NCI-H526 (cell line): ENCODE measurements around the gene MTLN.
"Not testable (repeated sequence)": the region's sequence is repeated elsewhere in the genome, so short reads cannot be mapped to it uniquely, and the experiment has no call there.

Source experiments
- DNase-seq, 2 experiments: peaks; one replicate each; lab custom pipeline; 2025; lab: John Stamatoyannopoulos, UW

The MTLN gene, protein sequence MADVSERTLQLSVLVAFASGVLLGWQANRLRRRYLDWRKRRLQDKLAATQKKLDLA

DNA sequence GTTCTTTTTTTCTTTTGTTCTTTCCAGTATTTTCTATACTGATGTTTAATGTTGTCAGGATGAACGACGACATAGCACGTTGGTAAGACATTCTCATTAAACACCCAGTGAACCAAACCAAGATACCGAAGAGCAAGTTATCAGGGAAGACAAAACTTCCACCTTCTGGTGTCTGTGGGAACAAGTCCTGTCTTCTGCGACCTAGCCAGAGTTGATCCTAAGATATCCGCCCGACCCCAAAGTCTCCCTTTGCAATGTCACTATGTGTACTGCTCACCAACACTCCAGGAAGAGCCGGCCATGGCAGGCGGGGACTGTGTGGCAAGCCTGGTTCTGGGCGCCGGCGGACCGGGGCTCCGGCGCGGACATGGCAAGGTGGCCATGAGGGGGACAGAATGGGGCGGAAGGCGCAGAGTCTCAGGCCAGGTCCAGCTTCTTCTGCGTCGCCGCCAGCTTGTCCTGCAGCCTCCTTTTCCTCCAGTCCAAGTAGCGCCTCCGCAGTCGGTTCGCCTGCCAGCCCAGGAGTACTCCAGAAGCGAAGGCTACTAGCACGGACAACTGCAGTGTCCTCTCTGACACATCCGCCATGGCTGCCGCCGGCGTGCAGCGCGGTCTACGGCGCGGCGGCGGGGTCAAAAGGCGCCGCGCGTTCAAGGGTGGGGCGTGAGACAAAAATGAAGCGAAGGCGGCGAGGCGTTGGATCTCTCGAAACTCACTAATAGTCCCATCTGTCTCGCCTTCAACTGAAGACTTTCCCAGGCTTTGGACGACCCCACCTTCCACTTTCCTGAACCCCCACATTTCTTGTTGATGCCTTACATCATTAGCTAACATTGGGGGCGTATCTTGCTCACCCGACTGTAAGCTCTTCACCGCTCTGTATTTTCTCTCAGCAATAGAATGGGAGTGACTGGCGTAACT, at the start of gene MTLN:
MTLN (minus strand) TSS at position 610 of the 921 bp plus-strand sequence; CDS start at position 588, 22 bp downstream.
- peak; percentile 32 to 79 for DNase-seq

DNA sequence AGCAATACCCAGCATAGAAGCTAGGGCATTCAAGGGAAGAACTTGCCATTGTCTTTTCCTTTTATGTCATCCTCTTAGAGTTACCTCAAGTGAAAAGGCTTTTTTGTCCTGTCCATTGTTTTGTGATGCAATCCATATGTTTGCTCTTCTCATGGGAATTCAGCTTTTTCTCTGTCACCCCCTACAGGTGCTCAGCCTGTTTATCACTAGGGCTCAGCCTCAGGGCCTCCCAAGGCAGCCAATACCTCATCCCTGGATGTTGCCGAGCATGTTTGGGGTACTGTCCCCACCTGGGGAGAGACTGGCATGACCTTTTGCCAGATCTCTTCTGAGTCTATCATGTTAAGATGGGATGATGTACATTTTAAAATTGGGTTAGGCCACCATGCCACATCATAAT, 49.6 kb upstream of the MTLN start:
- not testable (repeated sequence) for DNase-seq

DNA sequence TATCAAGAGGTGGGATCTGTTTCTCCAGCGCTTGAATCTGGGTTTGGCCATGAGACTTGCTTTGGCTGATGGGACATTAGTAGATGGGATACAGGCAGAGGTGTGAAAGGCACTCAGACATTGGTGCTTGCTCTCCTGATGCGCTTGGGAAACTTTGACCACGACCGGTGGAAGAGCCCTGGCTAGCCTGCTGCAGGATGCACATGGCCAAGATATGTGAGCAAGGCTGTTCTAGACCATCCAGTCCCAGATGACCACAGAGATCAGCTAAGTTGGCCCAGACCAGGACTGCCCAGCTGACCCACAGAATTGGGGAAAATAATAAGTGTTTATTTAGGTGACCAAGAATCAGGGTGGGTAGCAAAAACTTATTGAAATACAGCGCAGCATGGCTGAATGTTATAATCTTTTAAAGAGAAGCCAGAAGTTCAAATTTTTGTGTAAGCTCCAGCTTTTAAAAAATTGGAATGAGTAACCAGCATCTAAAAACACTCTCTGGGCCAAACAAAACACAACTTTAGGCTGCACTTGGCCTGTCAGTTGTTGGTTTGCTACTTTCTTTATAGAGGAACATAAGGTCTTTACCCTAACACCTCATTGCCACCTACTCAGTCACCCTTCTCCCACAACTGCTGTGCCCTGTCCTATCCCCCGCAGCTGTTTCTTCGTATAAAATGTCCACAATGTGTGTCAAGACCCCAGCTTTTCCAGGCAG, 35.9 kb upstream of the MTLN start:
- not testable (repeated sequence) for DNase-seq

DNA sequence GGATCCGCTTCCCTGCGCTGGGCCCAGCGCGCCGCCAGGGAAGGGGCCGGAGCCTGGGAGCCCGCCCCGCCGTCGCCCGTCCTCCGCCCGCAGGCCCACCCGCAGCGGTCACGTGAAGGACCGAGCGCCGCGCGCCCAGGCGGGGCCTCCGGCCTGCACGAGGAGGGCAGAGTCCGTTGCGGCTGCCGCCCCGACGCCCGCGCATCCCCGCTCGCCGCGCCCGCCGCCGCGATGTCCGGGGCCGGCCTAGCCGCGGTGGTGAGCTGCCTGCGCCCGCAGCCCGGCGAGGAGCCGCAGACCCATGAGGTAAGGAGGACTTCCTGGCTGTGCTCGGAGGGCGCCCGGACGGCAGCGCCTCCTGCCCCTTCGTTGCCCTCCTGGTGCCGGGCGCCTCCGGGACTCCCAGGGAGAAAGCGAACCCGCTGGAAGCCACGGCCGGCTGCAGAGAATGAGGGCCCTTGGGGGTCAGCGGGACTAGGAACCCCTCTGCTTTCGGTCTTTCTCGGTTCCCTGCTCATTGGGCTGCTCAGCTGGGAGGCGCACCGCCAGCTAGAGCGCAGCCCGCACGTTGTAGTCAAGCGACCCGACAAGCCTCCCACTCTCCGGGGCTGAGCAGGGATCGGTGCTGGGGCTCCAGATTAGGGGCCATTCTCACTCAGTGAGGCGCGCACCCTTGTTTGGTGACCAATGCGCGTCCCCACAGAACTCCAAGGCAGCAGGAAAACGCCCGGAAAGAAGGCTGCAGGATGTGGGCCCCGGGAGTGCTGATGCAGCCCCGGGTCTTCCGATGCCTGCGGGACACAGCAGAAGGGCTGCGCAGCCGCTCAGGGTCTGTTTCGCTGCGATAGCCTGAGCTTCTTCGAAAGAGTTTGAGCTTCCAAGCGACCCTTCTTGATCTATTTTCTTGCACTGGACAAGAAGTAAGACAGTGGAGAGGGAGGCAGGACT, 33.4 kb upstream of the MTLN start:
- not testable (repeated sequence) for DNase-seq

DNA sequence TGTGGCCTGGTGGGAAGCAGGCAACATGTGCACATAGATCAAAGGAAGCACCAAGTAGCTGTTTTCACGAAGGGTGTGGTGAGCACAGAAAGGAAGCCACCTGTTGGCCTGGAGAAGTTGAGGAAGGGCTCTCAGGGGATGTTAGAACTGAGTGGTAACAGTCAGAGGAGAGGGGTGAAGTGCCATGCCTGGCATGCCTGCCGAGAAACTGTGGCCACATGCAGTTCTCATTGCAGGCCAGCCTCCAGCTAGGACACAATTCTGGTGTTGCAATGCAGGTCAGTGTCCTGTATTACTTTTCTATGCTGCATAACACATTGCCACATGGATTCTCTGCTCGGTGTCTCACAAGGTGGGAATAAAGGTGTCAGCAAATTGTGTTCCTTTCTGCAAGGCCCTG, 30.9 kb upstream of the MTLN start:
- DNase-seq, result not testable (repeated sequence)

DNA sequence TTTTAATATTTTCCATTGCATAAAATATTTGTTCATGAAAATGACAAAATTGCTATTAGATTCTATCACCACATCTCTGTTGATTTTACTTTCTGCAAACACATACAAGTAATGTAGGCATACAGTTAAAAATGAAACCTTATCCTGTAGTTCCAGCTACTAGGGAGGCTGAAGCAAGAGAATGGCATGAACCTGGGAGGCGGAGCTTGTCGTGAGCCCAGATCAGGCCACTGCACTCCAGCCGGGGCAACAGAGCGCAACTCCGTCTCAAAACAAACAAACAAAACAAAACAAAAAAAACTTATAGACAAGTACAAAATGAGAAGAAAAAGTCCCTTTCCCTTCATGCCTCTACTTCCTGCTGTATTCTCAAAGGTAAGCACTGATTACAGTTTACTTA, 22.2 kb upstream of the MTLN start:
- not testable (repeated sequence) for DNase-seq

DNA sequence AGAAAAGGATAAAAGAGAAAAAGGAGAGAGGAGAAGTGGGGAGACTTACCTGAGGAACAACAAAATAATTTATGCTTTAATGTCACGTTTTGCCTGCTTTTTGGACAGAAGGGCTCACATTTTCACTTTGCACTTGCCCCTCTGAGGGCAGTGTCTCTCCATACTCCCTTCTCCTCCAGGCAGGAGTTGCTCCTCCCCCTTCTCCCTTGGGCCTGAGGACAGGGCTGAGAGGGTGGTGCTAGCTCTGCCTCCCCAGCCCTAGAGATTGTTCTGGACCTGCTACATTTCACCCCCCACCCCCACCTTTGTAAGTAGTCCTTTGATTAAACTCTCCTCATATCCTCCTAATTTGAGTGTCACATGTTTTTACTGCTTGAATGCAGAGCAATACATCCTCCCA, 17.5 kb upstream of the MTLN start:
- not testable (repeated sequence) for DNase-seq

DNA sequence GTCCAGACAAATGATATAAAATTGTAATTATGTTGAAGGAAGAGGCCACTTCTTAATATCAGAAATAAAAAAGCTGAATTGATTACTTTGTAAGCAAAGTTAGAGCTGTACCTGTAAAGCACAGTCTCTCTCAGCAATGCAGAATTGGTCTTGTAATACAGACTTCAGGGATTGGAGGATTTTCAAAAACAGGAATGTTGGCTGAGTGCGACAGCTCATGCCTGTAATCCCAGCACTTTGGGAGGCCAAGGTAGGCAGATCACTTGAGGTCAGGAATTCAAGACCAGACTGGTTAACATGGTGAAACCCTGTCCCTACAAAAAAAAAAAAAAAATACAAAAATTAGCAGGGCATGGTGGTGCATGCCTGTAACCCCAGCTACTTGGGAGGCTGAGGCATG, 10.3 kb upstream of the MTLN start:
- not testable (repeated sequence) for DNase-seq

DNA sequence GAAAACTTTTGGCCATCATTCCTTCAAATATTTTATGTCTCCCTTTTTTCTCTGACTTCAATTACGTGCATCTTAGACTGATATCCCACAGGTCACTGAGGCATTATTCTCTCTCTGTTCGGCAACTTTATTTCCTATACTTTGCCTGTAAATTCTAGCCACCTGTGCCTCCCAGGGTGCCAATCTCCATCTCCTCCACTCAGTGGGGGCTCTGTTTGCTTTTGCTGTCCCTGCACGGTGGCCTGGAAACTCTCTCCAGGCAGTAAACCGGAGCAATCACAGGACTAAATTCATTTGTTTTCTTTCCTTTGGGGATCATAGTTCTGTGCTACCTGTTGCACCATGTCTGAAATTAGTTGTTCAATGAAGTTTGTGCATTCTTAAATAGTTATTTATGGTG, 9.6 kb upstream of the MTLN start:
- DNase-seq, result no peak

DNA sequence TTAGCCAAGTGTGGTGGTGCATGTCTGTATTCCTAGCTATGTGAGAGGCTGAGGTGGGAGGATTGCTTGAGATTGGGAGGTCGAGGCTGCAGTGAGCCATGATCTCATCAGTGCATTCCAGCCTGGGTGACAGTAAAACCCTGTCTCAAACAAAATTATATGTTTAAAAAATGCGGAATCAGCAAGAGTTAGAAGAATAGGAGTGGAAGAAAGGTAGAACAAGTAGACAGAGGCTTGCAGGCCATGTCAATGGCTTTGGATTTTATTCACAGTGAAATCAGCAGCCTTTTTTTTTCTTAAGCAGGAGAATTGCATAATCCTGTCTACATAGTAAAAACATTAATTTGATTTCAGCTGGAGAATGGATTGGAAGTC, 7.8 kb upstream of the MTLN start:
- DNase-seq, result no peak

DNA sequence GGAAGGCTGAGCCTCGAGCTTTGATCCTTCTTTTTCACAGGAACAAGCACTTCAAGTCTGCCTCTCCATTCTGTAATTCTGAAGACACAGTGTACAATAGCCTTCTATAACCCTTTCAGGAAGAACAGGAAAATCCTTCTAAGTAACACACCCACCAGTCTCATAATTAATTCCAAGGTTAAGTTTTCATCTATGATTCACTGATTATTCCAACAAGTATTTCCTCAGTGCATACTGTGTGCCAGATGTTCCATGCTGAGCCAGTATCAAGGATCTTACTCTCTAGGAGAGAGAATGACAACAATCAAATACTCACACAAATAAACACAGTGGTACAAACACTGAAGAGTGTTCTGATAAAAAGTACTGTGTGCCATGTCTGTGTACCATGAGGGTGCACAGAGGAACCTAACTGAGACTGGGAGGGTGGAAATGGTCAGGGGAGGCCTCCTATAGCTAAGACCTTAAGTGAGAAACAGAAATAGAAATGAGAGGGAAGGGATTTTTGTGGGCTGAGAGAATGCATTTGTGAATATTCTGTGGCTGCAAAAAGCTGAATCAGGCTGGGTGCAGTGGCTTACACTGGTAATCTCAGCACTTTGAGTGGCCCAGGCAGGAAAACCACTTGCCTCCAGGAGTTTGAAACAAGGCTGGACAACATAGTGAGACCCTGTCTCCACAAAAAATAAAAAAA, 7.3 kb upstream of the MTLN start:
- DNase-seq, result no peak

DNA sequence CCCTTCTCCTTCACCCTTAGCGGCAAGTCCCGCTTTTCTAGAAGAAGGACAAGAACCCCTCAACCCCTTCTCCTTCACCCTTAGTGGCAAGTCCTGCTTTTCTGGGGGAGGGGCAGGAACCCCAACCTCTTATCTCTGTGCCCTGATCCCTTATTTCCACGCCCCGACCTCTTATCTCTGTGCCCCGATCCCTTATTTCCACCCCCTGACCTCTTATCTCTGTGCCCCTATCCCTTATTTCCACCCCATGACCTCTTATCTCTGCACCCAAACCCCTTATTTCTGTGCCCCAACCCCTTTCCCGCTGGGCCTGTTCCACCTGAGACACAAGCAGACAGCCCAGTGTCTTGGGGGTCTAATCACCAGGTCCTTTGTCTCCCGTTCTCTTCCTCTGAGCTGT, 6.5 kb upstream of the MTLN start:
- not testable (repeated sequence) for DNase-seq

DNA sequence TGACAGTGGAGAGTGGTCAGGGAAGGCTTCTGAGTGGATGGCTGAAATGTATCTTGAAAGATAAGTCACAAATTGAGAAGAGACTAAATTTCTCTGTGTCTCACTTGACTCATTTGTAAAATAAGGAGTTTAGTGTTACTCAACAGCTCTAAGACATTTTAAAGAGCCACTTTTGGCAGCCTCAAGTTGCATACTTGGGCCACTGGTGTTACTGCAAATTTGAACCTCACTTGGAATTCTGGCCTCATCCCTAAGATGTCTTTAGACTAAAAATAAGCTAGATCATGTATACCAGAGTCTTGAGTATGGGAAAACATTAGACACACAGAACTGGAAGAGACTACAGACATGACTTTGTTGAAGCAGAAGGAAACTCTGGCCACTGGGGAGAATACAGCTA, 4.5 kb upstream of the MTLN start:
- no peak for DNase-seq

DNA sequence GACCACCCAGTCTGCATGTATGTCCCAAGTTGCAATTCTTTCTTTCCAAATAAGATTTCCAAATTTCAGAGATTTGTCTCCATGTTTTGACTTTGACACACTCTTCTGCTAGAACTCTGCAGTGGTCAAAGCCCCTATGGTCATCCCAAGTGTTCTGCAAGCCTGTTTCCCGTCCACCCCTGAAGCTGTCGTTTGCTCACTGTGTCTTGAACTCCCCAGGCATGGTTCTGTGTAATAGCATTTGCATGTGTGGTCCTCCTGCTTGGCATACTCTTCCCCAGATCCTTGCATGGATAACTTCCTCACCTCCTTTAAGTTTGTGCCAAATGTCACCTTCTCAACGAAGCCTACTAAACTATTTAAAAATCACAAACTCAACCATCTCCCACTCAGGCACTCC, 3.9 kb upstream of the MTLN start:
- no peak for DNase-seq

DNA sequence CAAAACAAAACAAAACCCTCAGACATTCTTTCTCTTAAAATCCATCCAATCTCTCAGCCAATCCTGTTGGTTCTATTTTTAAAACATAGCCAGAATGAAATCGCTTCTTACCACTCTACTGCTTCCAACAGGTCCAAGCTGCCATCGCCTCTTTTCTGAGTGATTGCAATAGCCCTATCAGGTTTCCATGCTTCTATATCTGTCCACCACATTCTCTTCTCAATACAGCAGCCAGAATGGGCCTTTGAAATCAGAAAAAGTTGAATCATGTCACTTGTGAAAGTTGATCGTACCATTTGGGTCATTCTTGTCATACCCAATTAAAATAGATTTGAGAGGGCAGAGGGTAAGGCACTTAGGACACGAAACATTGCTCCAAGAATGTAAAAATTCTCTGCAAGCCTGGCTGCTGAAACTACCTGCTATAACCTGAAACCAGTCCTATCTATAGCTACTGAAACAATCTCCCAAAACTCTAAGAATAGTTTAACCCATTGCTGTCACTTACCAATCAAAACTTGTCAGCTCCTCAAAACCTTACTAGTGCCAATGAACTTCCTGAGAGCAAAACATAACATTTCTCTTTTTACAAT, 3.3 kb upstream of the MTLN start:
- no peak for DNase-seq

DNA sequence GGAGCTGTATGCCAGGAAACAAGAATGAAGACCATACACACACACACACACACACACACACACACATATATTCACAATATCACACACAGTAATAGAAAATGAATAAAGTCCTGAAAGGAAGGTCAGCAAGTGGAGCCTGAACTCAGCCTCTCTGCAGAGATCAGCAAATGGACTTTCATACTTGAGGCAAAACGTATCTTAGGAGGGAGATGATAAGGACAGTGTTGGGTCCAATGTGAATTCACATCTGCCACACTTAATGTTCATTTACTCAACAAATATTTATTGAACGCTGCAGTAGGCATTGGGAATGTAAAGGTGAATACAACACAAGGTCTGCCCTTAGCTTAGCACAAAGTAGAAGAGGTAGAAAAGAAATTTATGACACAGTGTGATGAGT, 2.7 kb upstream of the MTLN start:
- DNase-seq, result no peak

DNA sequence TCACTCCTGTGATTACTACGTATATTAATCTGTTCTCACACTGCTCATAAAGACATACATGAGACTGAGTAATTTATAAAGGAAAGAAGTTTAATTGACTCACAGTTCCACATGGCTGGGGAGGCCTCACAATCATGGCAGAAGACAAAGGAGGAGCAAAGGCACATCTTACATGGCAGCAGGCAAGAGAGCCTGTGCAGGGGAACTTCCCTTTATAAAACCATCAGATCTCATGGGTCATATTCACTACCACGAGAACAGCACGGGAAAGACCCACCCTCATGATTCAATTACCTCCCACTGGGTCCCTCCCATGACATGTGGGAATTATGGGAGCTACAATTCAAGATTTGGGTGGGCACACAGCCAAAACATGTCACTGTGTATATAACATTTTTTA, 1.2 kb upstream of the MTLN start:
- not testable (repeated sequence) for DNase-seq

DNA sequence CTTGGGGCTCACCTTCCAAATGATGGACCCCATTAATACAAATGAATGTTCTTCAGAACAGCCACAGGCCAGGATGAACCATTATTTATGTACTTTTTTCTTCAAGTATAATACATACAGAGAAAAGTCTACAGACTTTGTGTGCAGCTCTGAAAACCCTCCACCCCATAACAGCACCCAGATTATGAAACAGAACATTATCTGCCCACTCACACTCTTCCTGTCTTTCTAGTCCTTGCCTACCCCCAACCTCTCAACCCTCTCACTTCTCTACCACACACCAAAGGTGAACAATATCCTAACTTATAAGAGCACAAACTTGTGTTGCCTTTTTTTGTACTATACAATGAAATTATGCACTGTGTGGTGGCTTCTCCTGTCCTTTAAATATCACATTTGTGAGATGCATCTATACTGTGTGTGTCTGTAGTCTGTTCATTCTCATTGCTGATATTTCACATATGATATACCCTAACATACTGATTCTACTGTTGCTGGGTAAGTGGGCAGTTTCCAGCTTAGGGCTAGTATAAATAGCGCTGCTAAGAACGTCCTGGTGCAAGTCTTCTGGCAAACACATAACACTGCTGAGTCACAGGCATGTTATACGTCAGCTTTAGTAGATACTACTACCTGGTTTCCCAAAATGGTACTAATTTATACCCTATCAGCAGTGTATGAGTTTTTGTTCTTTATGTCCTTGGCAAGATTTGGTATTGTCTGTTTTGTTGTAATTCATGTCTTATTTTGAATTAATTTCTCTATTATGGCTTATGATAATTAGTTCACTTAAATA, 6.5 kb downstream of the MTLN start:
- no peak for DNase-seq

DNA sequence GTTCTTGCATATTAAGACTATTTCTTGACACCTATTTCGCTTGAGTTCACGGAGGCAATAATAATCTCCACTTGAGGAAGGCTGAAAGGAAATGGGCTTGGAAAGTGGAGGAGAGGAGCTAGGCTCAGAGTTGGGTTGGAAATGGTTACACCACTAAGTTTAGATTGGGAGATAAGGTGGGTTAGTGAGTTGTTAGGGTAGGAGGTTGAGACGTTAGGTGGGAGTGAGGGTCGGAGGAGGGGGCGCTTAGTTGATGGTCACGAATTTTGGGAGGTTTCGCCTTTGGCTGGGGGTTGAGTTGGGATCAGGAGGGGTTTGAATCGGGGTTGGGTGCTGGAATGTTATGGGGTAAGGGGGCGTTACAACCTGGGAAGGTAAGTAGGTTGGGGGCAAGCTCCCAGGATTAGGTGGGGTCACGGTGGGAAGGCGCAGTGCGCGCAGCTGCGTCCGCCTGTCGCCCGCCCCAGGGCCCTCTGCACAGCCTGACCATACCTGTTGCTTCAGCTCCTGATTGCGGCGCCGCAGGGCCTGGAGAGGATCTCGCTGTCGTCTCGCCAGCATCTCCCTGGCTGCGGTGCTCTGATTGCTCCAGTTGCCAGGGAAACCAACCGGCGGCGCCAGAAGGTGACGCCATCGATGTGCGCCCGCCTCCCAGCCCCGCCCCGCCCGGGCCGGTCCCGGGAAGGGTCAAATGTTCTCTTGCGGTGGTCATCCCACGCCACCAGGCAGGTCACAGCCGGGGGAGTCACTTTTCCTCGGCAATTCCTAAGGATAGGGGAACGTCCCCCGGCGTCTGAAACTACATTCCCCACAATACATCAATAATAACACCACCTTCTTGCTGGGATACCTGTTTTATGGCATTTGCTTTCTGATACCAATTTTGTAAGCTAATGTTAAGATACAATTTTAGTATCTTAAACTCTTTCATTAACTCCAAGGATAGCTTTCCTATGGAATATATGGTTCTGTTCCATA, 7.7 kb downstream of the MTLN start, which contains the start of gene NPHP1:
NPHP1 (minus strand) TSS at position 606 of the 978 bp plus-strand sequence; CDS start at position 561, 45 bp downstream.
- peak; percentile 64 to 88 for DNase-seq
